GM19463 (cell line): ENCODE data around the gene FANCD2.
"Not testable (repeated sequence)": the region's sequence is repeated elsewhere in the genome, so short reads cannot be mapped to it uniquely, and the experiment has no call there.

ENCODE experiments used
- ATAC-seq: cut with Tn5 transposase; IDR thresholded peaks from one replicate; pipeline ENCODE4 v1.9.1; 2021; ENCODE audit warnings: mild to moderate bottlenecking, moderate library complexity; ENCODE audit not compliant: unreplicated experiment

FANCD2 gene

GRCh38 chr3:10099041-10099440 lies 72.8 kb downstream of the FANCD2 start:
- no peak for ATAC-seq

DNA sequence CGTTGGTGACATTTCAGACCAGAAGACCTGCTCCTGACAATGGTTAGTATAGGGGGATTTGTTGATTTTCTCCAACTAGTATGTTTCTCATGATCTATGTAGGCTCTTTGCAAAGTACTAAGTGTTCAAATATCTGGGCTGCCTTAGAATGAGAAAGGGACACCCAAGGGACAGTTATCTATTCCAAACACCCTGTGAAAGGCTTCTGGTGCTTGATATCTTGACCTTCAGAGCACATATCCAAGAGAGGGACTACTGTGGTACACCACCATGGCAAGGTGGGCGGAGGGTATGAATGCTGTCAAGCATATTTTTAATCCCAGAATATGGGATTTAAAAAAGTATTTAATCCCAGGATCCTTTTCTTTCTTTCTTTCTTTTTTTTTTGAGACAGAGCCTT lies 80.7 kb downstream of the FANCD2 start:
- no peak for ATAC-seq

DNA sequence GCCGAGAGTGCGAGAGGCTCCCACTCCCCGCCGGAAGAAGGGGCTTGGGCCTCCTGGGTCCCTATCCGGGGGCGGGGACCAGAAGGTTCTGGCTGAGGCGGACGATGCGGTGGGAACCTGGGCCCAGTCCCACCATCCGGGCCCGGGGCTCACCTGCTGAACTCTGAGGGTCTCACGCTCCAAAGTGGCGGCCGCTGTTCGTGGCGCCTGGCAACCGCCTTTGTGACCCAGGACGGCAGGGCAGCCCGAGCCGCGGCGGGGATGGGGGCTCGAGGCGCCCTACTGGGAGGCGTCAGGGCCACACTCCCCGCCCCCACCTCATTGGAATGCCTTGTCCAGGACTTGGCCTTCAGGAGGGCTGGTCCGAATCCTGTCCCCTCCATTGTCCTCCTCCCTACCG lies 81.9 kb downstream of the FANCD2 start, which contains the start of gene FANCD2OS:
FANCD2OS (minus strand) TSS at position 165 of the 400 bp plus-strand sequence. CDS start 3,481 bp downstream, outside the sequence.
- ATAC-seq = no peak

- peak; percentile 97 for ATAC-seq
Observed at GRCh38 chr3:10115326-10116137, 89.3 kb downstream of the FANCD2 start, which contains the start of gene BRK1. BRK1 (plus strand) TSS chr3:10115675; CDS start chr3:10115702, 27 bp downstream.

GRCh38 chr3:10116138-10116460 lies 89.9 kb downstream of the FANCD2 start:
- ATAC-seq = peak; percentile 3

- no peak for ATAC-seq
Observed at GRCh38 chr3:10116928-10117327, 90.7 kb downstream of the FANCD2 start.

DNA sequence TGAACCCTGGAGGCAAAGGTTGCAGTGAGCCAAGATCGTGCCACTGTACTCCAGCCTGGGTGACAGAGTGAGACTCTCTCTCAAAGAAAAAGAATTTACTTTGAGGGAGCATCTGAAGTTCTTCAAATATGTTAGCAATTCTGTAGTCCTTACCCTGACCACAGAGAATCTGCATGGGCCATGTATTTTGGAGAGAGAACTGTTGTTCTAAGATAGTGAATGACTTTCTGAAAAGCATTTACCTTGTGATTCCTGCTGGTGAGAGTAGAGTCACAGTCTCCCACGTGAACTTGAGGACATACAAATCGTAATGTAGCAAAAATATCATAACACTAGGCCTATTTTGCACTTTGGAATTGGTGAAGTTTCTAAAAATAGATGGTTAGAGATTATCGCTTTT lies 93.1 kb downstream of the FANCD2 start:
- no peak for ATAC-seq

DNA sequence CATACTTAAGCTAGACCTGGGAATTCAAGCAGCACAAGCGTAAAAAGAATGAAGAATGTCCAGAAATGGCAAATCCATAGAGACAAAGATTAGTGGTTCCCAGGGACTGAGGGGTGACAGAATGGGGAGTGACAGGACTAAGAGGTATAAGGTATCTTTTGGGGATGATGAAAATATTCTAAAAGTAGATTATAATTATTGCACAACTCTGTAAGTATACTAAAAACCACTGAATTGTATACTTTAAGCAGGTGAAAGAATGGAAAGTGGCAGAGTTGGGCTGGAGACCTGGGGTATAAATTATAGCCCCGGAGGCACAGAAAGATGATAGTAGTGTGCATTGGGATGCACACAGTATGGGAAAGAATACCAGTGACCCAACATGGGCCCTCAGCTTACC lies 94.8 kb downstream of the FANCD2 start:
- ATAC-seq = no peak

DNA sequence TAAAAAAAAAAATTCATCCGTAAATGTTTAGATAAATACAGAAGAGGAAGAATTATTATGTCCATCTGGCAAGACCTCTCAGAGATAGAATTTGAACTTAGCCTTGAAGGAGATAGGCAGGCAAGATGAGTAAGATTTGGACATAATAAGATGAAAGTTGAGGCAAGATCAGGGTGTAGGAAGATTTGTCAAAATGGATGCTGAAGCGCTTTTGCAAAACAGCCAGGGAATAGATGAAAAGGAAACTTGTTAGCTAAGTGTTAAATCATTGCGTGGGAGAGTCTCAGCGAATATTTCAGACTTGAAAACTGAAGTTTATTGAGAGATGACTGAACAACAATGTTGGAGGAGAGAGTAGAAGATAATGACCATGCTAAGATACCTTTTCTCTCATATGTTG lies 96.5 kb downstream of the FANCD2 start:
- ATAC-seq = no peak

- ATAC-seq = not testable (repeated sequence)
Observed at GRCh38 chr3:10135872-10136271, 109.6 kb downstream of the FANCD2 start.

DNA sequence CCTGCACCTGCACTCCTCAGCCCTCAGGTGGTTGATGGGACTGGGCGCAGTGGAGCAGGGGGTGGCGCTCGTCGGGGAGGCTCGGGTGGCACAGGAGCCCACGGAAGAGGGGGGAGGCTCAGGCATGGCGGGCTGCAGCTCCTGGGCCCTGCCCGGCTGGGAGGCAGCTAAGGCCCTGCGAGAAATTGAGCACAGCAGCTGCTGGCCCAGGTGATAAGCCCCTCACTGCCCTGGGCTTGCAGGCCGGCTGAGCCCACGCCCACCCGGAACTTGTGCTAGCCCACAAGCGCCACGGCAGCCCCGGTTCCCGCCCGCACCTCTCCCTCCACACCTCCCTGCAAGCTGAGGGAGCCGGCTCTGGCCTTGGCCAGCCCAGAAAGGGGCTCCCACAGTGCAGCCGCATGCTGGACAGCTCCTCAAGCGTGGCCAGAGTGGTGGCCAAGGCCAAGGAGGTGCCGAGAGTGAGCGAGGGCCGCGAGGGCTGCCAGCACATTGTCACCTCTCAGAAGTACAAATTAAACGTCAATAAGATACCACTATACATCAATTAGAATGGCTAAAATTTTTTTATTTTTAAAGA lies 110.3 kb downstream of the FANCD2 start:
- ATAC-seq = no peak

- ATAC-seq = no peak
Observed at GRCh38 chr3:10137178-10137577, 110.9 kb downstream of the FANCD2 start.

DNA sequence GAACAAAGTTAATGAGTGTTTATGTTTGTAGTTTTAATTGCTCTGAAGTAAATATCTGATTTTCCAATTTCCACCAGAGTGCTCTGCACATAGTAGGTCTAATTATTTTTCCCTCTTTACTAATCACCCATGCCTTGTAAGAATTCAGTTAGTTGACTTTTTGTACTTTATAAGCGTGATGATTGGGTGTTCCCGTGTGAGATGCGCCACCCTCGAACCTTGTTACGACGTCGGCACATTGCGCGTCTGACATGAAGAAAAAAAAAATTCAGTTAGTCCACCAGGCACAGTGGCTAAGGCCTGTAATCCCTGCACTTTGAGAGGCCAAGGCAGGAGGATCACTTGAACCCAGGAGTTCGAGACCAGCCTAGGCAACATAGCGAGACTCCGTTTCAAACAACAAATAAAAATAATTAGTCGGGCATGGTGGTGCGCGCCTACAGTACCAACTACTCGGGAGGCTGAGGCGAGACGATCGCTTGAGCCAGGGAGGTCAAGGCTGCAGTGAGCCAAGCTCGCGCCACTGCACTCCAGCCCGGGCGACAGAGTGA lies 114.8 kb downstream of the FANCD2 start:
- no peak for ATAC-seq

DNA sequence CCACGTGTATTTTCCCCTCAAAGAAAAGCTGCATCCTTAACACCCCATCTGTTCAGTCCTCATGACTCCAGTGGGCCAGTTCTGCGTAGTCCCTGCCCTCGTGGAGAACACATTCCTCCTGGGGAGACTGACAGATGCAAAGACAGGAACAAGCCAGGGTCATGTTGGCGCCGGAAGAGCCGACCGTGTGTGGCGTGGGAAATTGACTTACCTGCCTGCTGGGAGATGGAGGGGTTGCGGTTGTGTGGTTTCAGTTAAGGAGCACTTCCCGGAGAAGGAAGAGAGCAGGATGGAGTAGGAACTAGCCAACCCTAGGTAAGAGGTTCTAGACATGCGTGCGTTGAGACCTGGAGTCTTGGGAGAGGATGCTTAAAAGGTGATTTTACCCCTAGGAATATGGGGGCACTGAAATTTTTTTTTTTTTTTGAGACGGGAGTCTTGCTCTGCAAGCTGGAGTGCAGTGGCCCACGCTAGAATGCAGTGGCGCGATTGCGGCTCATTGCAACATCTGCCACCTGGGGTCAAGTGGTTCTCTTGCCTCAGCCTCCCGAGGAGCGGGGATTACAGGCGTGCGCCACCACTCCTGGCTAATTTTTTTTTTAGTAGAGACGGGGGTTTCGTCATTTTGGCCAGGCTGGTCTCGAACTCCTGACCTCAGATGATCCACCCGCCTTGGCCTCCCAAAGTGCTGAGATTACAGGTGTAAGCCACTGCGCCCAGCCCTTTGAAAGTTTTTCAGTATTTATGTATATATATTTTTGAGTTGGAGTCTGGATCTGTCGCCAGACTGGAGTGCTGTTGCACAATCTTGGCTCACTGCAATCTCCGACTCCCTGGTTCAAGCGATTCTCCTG lies 116.7 kb downstream of the FANCD2 start:
- no peak for ATAC-seq

DNA sequence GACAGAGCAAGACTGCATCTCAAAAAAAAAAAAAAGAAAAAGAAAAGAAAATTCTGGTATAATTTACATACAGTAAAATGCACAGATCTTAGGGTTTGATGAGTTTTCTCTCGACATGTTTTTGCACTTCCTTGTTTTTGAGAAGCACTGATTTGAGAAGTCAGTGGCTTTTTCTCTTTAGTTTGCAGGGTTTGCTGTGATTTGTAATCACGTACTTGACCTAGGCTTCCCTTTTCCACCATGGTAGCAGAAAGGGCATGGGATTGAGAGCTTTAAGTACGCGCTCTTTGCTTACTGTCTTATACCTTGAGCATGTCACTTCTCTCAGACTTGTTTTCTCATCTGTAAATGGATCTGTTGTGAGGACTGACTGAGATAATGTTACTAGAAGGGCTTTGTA lies 119.4 kb downstream of the FANCD2 start:
- no peak for ATAC-seq

GRCh38 chr3:10149226-10149625 lies 123.0 kb downstream of the FANCD2 start:
- ATAC-seq = no peak

DNA sequence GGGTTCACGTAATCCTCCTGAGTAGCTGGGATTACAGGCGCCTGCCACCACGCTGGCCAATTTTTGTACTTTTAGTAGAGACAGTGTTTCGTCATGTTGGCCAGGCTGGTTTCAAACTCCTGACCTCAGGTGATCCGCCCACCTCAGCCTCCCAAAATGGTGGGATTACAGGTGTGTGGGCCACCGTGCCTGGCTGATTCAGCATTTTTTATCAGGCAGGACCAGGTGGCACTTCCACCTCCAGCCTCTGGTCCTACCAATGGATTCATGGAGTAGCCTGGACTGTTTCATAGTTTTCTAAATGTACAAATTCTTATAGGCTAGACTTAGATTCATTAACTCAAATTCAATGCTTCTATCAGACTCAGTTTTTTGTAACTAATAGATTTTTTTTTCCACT lies 124.8 kb downstream of the FANCD2 start:
- ATAC-seq = no peak
